GM21360 (cell line): Measurements from ENCODE around the gene PRSS8.

Experiments
- ATAC-seq: cut with Tn5 transposase; IDR thresholded peaks from one replicate; pipeline ENCODE4 v1.9.1; 2021; ENCODE audit warnings: mild to moderate bottlenecking, moderate library complexity; ENCODE audit not compliant: unreplicated experiment

The PRSS8 gene

GRCh38 chr16:31084584-31085302 is 50.8 kb downstream of the PRSS8 start:
- ATAC-seq: no peak

- ATAC-seq: no peak
These were observed 51.5 kb downstream of the PRSS8 start for GRCh38 chr16:31083981-31084380.

- no peak for ATAC-seq
These were observed 52.0 kb downstream of the PRSS8 start for GRCh38 chr16:31083556-31083955.

- no peak for ATAC-seq
These were observed 52.4 kb downstream of the PRSS8 start for GRCh38 chr16:31083081-31083480.

- no peak for ATAC-seq
These were observed 53.0 kb downstream of the PRSS8 start for GRCh38 chr16:31082368-31083045.
